Effector memory CD8-positive, alpha-beta T cell (primary cell): Measurements from ENCODE around the gene F3.

Source experiments
- ATAC-seq: fragments of 150-1000 bp; cut with Tn5 transposase; replicated peaks from 2 replicates; pipeline ENCODE4 v1.10.0; 2021; ENCODE audit warnings: mild to moderate bottlenecking, moderate library complexity
- DNase-seq, 3 experiments: peaks; one replicate each; pipeline ENCODE4 v3.0.0; 2021
- H3K27ac Mint-ChIP-seq, 2 donors: one replicate each; pipeline ENCODE4 v1.8.0; 2022; ENCODE audit warnings: mild to moderate bottlenecking in 2 of 2, mixed read lengths in 2 of 2, moderate library complexity in 2 of 2
- H3K27me3 Mint-ChIP-seq, 2 donors: one replicate each; pipeline ENCODE4 v1.8.0; 2022; ENCODE audit warnings: mixed read lengths in 2 of 2
- H3K36me3 Mint-ChIP-seq: one replicate; pipeline ENCODE4 v1.8.0; 2022; ENCODE audit warnings: mild to moderate bottlenecking, moderate library complexity, mixed read lengths; ENCODE audit not compliant: insufficient read depth
- H3K4me1 Mint-ChIP-seq, 2 donors: one replicate each; pipeline ENCODE4 v1.8.0; 2022; ENCODE audit warnings: low read depth in 2 of 2, mixed read lengths in 2 of 2
- H3K4me3 Mint-ChIP-seq, 2 donors: one replicate each; pipeline ENCODE4 v1.8.0; 2022; ENCODE audit warnings: mild to moderate bottlenecking in 2 of 2, mixed read lengths in 2 of 2, moderate library complexity in 2 of 2
- H3K9me3 Mint-ChIP-seq, 2 donors: one replicate each; pipeline ENCODE4 v1.8.0; 2022; ENCODE audit warnings: mixed read lengths in 2 of 2

F3 gene

GRCh38 chr1:94544706-94545490 is 3.3 kb upstream of the F3 start:
- H3K27me3 Mint-ChIP-seq, result peaks cover 66 to 85% of the 10 kb centered on the region in 2 donors
- H3K4me3 Mint-ChIP-seq, result no peak overlapping the region
- peaks cover 10 to 16% of the 10 kb centered on the region in 2 donors for H3K4me1 Mint-ChIP-seq
- ATAC-seq, result no peak
- DNase-seq, result no peak
- H3K36me3 Mint-ChIP-seq, result no peaks in the 10 kb centered on the region
- H3K27ac Mint-ChIP-seq, result no peak overlapping the region
- no peaks in the 10 kb centered on the region for H3K9me3 Mint-ChIP-seq

- no peak for DNase-seq
- peaks cover 73 to 88% of the 10 kb centered on the region in 2 donors for H3K27me3 Mint-ChIP-seq
- H3K4me1 Mint-ChIP-seq, result peaks cover 10 to 16% of the 10 kb centered on the region in 2 donors
- no peaks in the 10 kb centered on the region for H3K9me3 Mint-ChIP-seq
- no peak overlapping the region for H3K27ac Mint-ChIP-seq
- ATAC-seq, result no peak
- no peaks in the 10 kb centered on the region for H3K36me3 Mint-ChIP-seq
- H3K4me3 Mint-ChIP-seq, result no peak overlapping the region
These were observed 2.5 kb upstream of the F3 start for GRCh38 chr1:94543893-94544635.

GRCh38 chr1:94543001-94543400 is 1.4 kb upstream of the F3 start:
- Mint-ChIP-seq H3K27ac (no peak overlapping the region), H3K9me3 (no peaks in the 10 kb centered on the region), H3K36me3 (no peaks in the 10 kb centered on the region), H3K27me3 (peaks cover 83 to 93% of the 10 kb centered on the region in 2 donors), H3K4me3 (peak overlapping the region; percentile 66 to 83), H3K4me1 (peaks cover 10 to 16% of the 10 kb centered on the region in 2 donors)
- no peak for DNase-seq
- ATAC-seq, result no peak

DNA sequence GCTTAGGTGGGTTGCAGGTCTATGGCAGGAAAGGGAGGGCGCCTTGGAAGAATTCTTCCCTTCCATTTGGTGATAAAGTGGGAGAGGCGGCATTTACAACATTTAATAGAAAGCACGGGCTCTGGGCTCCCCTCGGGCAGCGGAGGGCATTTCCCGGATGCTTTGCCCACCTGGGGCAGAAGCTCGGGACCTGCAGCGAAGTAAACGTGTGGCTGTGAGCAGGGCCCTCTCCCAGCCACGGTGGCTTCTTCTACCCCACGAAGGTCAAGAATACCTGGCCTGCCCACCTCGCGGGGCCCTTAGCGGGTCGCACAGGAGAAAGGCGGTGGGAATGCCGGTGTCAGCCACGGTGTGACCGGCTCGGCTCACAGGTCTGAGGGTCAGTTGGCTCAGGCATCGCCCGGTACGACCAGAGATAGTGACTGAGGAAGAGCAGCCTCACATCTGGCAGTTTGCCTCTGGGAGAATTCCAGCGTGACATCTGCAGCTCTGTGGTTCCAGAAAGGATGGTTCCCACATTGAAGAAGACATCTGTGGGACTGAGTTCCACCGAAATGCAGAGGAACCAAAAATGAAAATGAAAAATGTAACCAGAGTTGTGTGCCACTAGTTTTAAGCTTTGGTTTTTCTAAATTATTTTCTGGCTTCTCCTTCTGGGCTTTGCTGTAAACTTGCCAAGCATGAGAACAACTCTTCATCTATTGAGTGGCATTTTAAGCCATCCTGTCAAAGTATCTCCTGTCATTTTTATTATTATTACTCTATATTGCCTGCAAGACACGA is 720 bp upstream of the F3 start:
- Mint-ChIP-seq H3K9me3 (no peaks in the 10 kb centered on the region), H3K4me1 (peaks cover 10 to 16% of the 10 kb centered on the region in 2 donors)
- peak; percentile 24 for ATAC-seq

DNA sequence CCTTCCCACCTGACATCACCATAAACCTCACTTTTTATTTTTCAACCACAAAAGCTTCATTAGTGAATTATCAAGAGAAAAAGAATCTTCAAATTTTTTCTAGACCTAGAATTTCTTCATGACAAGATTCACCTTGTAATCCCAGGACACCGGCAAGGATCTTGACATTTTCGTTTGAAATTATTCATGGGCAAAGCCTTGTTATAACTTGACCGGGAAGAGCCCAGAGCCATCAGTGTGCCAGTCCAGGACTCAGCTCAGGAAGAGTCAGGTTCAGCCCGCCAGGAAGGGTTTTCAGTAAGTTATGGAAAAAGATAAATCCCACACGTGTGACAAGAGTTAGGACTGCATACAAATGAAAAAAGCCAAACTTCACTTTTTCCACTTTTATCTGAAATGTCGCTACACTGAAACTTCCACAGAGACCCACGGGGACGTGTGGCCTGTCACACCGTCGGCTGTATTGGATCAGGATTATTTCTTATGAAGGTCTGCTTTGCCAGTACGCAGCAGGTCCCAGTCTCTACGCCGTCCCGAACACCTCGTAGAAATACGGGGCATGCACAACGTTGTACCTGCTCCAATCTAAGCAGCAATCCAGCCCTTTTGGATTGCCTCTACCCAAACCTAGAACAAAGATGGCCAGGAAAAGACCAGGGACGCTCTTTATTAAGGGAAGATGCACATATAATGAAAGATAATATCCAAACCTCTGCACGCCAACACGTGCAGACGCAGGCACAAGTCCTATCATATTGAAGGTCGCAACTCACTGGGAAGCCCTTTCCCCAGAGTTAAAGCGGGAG is 916 bp downstream of the F3 start:
- H3K4me1 Mint-ChIP-seq, result peaks cover 10 to 16% of the 10 kb centered on the region in 2 donors
- H3K9me3 Mint-ChIP-seq, result no peaks in the 10 kb centered on the region
- H3K4me3 Mint-ChIP-seq, result peak overlapping the region; percentile 56 to 83
- ATAC-seq, result no peak
- H3K36me3 Mint-ChIP-seq, result peaks cover 3% of the 10 kb centered on the region
- no peak overlapping the region for H3K27ac Mint-ChIP-seq
- H3K27me3 Mint-ChIP-seq, result peaks cover 76 to 82% of the 10 kb centered on the region in 2 donors
- no peak for DNase-seq

More for the DNA sequence above, 720 bp upstream of the F3 start:
- Mint-ChIP-seq H3K27ac (no peak overlapping the region), H3K36me3 (peaks cover 2% of the 10 kb centered on the region), H3K4me3 (peak overlapping the region; percentile 66 to 83), H3K27me3 (peaks cover 83 to 93% of the 10 kb centered on the region in 2 donors)
- no peak for DNase-seq

DNA sequence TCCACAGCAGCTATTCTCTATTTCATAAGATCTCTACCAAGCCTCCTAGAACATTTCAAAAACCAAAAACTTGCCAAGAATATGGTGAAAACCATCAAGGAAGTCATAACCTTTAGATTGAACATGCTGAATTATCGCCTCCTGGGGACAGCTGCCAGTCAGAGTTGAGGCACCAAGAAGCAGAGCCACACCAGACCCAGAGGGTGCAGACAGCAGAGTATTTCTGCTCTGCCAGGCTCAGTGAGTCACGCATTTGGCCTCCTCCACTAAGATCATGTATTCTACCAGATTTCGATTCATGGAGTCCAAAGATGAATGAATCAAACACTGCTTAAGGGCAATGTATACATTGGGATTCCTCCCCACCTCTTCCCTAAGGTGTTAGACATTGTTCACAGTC is 2.1 kb downstream of the F3 start:
- Mint-ChIP-seq H3K4me1 (peaks cover 10 to 16% of the 10 kb centered on the region in 2 donors), H3K27ac (no peak overlapping the region), H3K36me3 (peaks cover 3% of the 10 kb centered on the region), H3K27me3 (peaks cover 79 to 86% of the 10 kb centered on the region in 2 donors), H3K9me3 (no peaks in the 10 kb centered on the region), H3K4me3 (no peak overlapping the region)
- ATAC-seq, result no peak
- no peak for DNase-seq

DNA sequence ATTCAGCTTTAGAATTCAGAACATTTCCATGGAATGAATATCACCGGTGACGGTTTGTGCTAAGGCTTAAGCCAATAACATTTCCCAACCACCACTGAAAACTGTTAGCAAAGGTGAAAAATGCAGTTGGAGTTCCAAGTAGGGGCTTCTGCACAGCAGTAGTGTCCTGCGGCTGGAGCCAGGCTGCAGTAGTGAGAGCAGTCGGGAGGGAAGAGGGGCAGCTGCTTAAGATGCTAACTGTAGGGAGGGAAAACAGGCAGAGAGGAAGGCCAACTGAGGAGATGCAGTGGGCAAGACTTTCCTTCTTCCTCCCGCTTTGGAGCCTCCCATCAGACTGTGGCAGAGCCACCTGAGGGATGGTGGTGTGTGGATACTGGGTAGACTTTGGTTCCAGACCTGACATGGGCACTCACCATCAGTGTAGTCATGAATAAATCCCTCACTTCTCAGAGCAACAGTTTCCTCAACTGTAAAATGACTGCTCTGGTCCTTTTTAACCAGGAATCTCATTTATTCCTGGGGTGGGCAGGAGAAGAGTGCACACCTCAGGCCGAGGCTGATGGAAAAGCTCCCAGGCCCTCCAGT is 3.2 kb downstream of the F3 start:
- H3K4me1 Mint-ChIP-seq, result peaks cover 10 to 16% of the 10 kb centered on the region in 2 donors
- no peak overlapping the region for H3K4me3 Mint-ChIP-seq
- no peak for DNase-seq
- H3K9me3 Mint-ChIP-seq, result no peaks in the 10 kb centered on the region
- peaks cover 76 to 77% of the 10 kb centered on the region in 2 donors for H3K27me3 Mint-ChIP-seq
- ATAC-seq, result no peak
- H3K27ac Mint-ChIP-seq, result no peak overlapping the region
- H3K36me3 Mint-ChIP-seq, result peaks cover 3% of the 10 kb centered on the region

- Mint-ChIP-seq H3K36me3 (peaks cover 3% of the 10 kb centered on the region), H3K9me3 (no peaks in the 10 kb centered on the region), H3K27me3 (peaks cover 65 to 66% of the 10 kb centered on the region in 2 donors), H3K4me3 (no peak overlapping the region), H3K4me1 (peaks cover 3 to 8% of the 10 kb centered on the region in 2 donors), H3K27ac (no peak overlapping the region)
- no peak for ATAC-seq
- no peak for DNase-seq
These were observed 4.3 kb downstream of the F3 start for GRCh38 chr1:94537254-94537653.

DNA sequence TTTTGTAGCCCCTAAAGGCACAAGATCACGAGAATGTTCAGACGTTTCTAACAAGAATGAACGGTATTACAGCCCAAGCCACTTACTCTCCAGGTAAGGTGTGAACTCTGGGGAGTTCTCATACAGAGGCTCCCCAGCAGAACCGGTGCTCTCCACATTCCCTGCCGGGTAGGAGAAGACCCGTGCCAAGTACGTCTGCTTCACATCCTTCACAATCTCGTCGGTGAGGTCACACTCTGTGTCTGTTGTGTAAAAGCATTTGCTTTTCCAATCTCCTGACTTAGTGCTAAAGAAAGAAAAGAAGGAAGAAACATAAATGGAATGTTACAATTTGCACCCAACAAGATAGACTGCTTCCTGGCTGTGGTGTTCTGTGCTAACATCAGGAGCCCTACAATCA is 5.7 kb downstream of the F3 start:
- Mint-ChIP-seq H3K9me3 (no peaks in the 10 kb centered on the region), H3K36me3 (peaks cover 3% of the 10 kb centered on the region), H3K27me3 (peaks cover 52 to 58% of the 10 kb centered on the region in 2 donors), H3K4me1 (peaks cover 0 to 1% of the 10 kb centered on the region in 2 donors), H3K4me3 (no peak overlapping the region), H3K27ac (no peak overlapping the region)
- ATAC-seq, result no peak
- no peak for DNase-seq

- Mint-ChIP-seq H3K27me3 (peaks cover 44 to 50% of the 10 kb centered on the region in 2 donors), H3K36me3 (peaks cover 3% of the 10 kb centered on the region)
These were observed 6.5 kb downstream of the F3 start for GRCh38 chr1:94535095-94535494.

DNA sequence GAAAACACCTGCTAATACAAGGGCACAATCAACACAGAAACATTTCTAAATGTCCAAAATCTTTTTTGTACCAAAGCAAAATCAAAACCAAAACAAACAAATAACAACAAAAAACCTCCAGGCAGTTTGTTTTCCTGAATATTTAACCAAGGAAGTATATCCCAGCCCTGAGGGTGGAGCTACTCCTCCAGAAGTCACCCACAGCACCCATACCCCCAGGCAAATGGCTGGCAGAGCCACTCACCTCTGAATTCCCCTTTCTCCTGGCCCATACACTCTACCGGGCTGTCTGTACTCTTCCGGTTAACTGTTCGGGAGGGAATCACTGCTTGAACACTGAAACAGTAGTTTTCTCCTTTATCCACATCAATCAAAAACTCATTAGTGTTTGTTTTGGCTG is 9.5 kb downstream of the F3 start:
- Mint-ChIP-seq H3K27ac (no peak overlapping the region), H3K27me3 (peaks cover 14 to 24% of the 10 kb centered on the region in 2 donors), H3K36me3 (no peaks in the 10 kb centered on the region), H3K4me1 (no peaks in the 10 kb centered on the region), H3K9me3 (no peaks in the 10 kb centered on the region), H3K4me3 (no peak overlapping the region)
- no peak for ATAC-seq
- no peak for DNase-seq

More at GRCh38 chr1:94535095-94535494, 6.5 kb downstream of the F3 start:
- ATAC-seq, result no peak
- H3K4me3 Mint-ChIP-seq, result no peak overlapping the region
- H3K4me1 Mint-ChIP-seq, result no peaks in the 10 kb centered on the region
- DNase-seq, result no peak
- H3K27ac Mint-ChIP-seq, result no peak overlapping the region
- H3K9me3 Mint-ChIP-seq, result no peaks in the 10 kb centered on the region

DNA sequence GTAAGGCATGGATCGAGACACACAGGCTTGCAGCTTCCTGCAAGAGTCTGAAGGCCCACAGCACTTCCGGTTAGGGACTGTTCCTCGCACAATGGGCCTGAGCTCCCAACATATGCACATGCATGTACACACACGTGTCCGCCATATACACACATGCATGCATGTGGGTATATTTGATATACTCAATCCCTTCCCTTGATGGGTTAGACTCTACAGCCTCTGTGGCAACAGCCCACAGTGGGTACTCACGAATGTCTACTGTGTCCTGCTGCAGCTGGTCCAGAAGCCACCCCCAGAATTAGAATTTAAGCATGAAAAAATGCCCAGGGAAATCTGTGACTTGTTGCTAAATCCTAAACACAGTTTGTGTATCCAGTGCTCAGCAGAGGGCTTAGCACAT is 9.9 kb downstream of the F3 start:
- Mint-ChIP-seq H3K36me3 (no peaks in the 10 kb centered on the region), H3K27ac (no peak overlapping the region), H3K9me3 (no peaks in the 10 kb centered on the region), H3K27me3 (peaks cover 12 to 23% of the 10 kb centered on the region in 2 donors), H3K4me1 (no peaks in the 10 kb centered on the region), H3K4me3 (no peak overlapping the region)
- ATAC-seq (no peak), DNase-seq (no peak)
